Neural cell (in vitro differentiated cells): ENCODE measurements around the gene RFPL4AL1. TPM values are rescaled to one million over a fixed set of nuclear protein-coding genes. Genes with fewer than 3 reads are reported as not detected.

Experiments
- H2AFZ ChIP-seq: fragments of 200-600, 300-800 bp; sonication (generic), shearing (Covaris generic); 2 replicates; pipeline ENCODE4 v1.6.0; 2014; ENCODE audit warnings: low read depth, mild to moderate bottlenecking, antibody characterized with exemption, low read length, moderate library complexity
- H3F3A ChIP-seq: fragments of 200-600 bp; shearing (Covaris generic); 2 replicates; pipeline ENCODE4 v1.6.1; 2016; ENCODE audit warnings: mild to moderate bottlenecking, moderate library complexity, mixed read lengths, antibody characterized with exemption, low read length; ENCODE audit not compliant: insufficient read depth, poor library complexity, severe bottlenecking
- H3K27ac ChIP-seq: fragments of 200-600, 300-800 bp; sonication (generic), shearing (Covaris generic); 2 replicates; pipeline ENCODE4 v1.5.1; 2014; ENCODE audit warnings: mild to moderate bottlenecking, low read length, moderate library complexity
- H3K27me3 ChIP-seq: fragments of 300-800, 200-600 bp; sonication (generic), shearing (Covaris generic); 2 replicates; pipeline ENCODE4 v1.6.0; 2014; ENCODE audit warnings: mild to moderate bottlenecking, low read depth, low read length, moderate library complexity; ENCODE audit not compliant: insufficient read depth
- H3K36me3 ChIP-seq: fragments of 300-800, 200-600 bp; sonication (generic), shearing (Covaris generic); 2 replicates; pipeline ENCODE4 v1.5.1; 2014; ENCODE audit warnings: mild to moderate bottlenecking, antibody characterized with exemption, low read length, moderate library complexity; ENCODE audit not compliant: insufficient read depth
- H3K4me2 ChIP-seq: fragments of 300-800, 200-600 bp; sonication (generic), shearing (Covaris generic); 2 replicates; pipeline ENCODE4 v1.6.0; 2014; ENCODE audit warnings: mild to moderate bottlenecking, low read length
- H3K4me3 ChIP-seq: fragments of 300-800, 200-600 bp; sonication (generic), shearing (Covaris generic); 2 replicates; pipeline ENCODE4 v1.5.1; 2014; ENCODE audit warnings: mild to moderate bottlenecking, low read length, moderate library complexity
- H3K79me2 ChIP-seq: fragments of 200-600 bp; shearing (Covaris generic); replicated peaks from 2 replicates; pipeline ENCODE4 v1.6.0; 2014; ENCODE audit warnings: mild to moderate bottlenecking, low read length, moderate library complexity; ENCODE audit not compliant: insufficient read depth
- H3K9ac ChIP-seq: fragments of 300-800, 200-600 bp; sonication (generic), shearing (Covaris generic); 2 replicates; pipeline ENCODE4 v1.6.1; 2016; ENCODE audit warnings: mild to moderate bottlenecking, low read length, mixed read lengths
- H3K9me2 ChIP-seq: fragments of 200-600 bp; shearing (Covaris generic); 2 replicates; pipeline ENCODE4 v1.6.1; 2016; ENCODE audit warnings: mild to moderate bottlenecking, low read length, mixed read lengths; ENCODE audit not compliant: insufficient read depth
- H3K9me3 ChIP-seq: fragments of 200-600, 300-800 bp; sonication (generic), shearing (Covaris generic); 2 replicates; pipeline ENCODE4 v1.6.1; 2016; ENCODE audit warnings: mild to moderate bottlenecking, mixed run types, low read length, moderate library complexity, mixed read lengths
- H4K20me1 ChIP-seq: fragments of 200-600 bp; shearing (Covaris generic); 2 replicates; pipeline ENCODE4 v1.6.1; 2016; ENCODE audit warnings: mild to moderate bottlenecking, mixed run types; ENCODE audit not compliant: insufficient read depth
- EP300 ChIP-seq: fragments of 450-650 bp; conservative IDR thresholded peaks from 2 replicates; pipeline ENCODE4 v1.6.1; 2014; ENCODE audit warnings: antibody characterized with exemption, mild to moderate bottlenecking, moderate library complexity; ENCODE audit not compliant: poor library complexity, severe bottlenecking
- EZH2 ChIP-seq: fragments of 200-600, 300-800 bp; shearing (Covaris generic), sonication (generic); IDR thresholded peaks from 2 replicates; pipeline ENCODE4 v1.6.1; 2014; ENCODE audit warnings: antibody characterized with exemption, low read length, borderline replicate concordance, mild to moderate bottlenecking; ENCODE audit not compliant: insufficient read depth, poor library complexity, severe bottlenecking
- MXI1 ChIP-seq: fragments of 450-650 bp; conservative IDR thresholded peaks from 2 replicates; pipeline ENCODE4 v1.6.1; 2014; ENCODE audit warnings: antibody characterized with exemption, mild to moderate bottlenecking; ENCODE audit not compliant: poor library complexity, severe bottlenecking
- POLR2AphosphoS5 ChIP-seq: IDR thresholded peaks from 2 replicates; pipeline ENCODE4 v1.6.1; 2012
- RAD21 ChIP-seq: fragments of 450-650 bp; conservative IDR thresholded peaks from 2 replicates; pipeline ENCODE4 v1.6.1; 2014; ENCODE audit warnings: antibody characterized with exemption, mild to moderate bottlenecking, moderate library complexity
- SMC3 ChIP-seq: fragments of 450-650 bp; conservative IDR thresholded peaks from 2 replicates; pipeline ENCODE4 v1.6.1; 2014; ENCODE audit warnings: antibody characterized with exemption, mild to moderate bottlenecking, moderate library complexity; ENCODE audit not compliant: poor library complexity
- TAF1 ChIP-seq: IDR thresholded peaks from 2 replicates; pipeline ENCODE4 v1.6.1; 2012; ENCODE audit warnings: low read depth
- polyA plus RNA-seq: library from polyadenylated mRNA; depleted of rRNA; stranded (reverse); fragments of >200 nt; gene quantifications from 2 replicates; pipeline ENCODE4 v1.2.3, GENCODE V29; 2014
- TF ChIP-seq, protein P1 (sequence below): fragments of 450-650 bp; IDR thresholded peaks from 2 replicates; pipeline ENCODE4 v1.5.1; 2014; ENCODE audit warnings: antibody characterized with exemption, mild to moderate bottlenecking, moderate library complexity; ENCODE audit not compliant: poor library complexity, severe bottlenecking
- TF ChIP-seq, protein P2 (sequence below): IDR thresholded peaks from 2 replicates; pipeline ENCODE4 v1.6.1; 2012; ENCODE audit warnings: borderline replicate concordance

RFPL4AL1 gene
- polyA plus RNA-seq, 1 donor from 2014 or later = not detected

DNA sequence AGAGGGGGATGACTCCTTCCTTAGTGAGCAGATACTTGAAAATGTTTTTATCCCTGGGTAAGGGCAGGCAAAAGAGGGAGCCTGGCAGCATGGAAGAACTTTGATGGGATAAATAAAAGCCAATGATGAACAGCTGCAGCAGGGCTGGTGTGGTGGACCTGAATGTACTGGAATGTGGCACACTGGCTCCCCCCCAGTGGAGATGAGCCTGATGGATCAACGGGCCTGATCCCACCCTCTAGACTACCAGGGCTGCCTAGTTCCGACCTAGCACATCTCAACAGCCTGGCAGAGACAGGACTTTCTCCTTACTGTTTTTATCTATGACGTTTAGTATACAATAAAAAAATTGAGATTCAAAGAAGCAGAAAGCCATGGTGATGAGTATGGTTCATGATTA is 42.4 kb downstream of the RFPL4AL1 start:
- no peaks in the 10 kb centered on the region for H3K79me2 ChIP-seq
- H4K20me1 ChIP-seq = no peaks in the 10 kb centered on the region
- H3K27me3 ChIP-seq = no peaks in the 10 kb centered on the region
- H3K36me3 ChIP-seq = no peaks in the 10 kb centered on the region
- H3K27ac ChIP-seq = no peak overlapping the region
- H3K4me2 ChIP-seq = no peak overlapping the region
- H3K4me3 ChIP-seq = no peak overlapping the region
- H3K9ac ChIP-seq = no peak overlapping the region
- no peak overlapping the region for H2AFZ ChIP-seq
- H3F3A ChIP-seq = no peaks in the 10 kb centered on the region
- TF ChIP-seq TAF1 = no peak
- H3K9me2 ChIP-seq = no peaks in the 10 kb centered on the region
- H3K9me3 ChIP-seq = peaks cover 9% of the 10 kb centered on the region

DNA sequence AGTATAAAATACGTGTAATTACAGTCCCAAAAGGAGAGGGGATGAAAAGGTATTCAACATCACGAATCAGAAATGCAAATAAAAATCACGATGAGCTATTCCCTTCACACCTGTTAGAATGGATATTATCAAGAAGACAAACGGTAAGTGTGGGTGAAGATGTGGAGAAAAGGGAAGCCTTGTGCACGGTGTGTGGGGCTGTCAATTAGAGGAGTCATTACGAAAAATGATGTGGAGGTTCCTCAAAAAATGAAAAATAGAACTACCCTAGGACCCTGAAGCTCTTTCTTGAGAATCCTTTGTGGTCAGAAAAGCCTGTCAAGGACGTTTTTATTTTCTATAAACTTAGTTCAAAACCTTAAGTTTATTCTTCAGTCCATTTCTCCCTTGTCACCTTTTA is 43.5 kb downstream of the RFPL4AL1 start:
- Histone ChIP-seq H3K27me3 (no peaks in the 10 kb centered on the region), H2AFZ (no peak overlapping the region), H3F3A (no peaks in the 10 kb centered on the region), H3K9me2 (no peaks in the 10 kb centered on the region), H3K9me3 (peaks cover 9% of the 10 kb centered on the region), H3K4me2 (no peak overlapping the region), H3K79me2 (no peaks in the 10 kb centered on the region), H3K9ac (no peak overlapping the region), H3K27ac (no peak overlapping the region), H3K36me3 (no peaks in the 10 kb centered on the region), H4K20me1 (no peaks in the 10 kb centered on the region), H3K4me3 (no peak overlapping the region)
- TF ChIP-seq POLR2AphosphoS5 (no peak), TAF1 (no peak), MXI1 (no peak)

DNA sequence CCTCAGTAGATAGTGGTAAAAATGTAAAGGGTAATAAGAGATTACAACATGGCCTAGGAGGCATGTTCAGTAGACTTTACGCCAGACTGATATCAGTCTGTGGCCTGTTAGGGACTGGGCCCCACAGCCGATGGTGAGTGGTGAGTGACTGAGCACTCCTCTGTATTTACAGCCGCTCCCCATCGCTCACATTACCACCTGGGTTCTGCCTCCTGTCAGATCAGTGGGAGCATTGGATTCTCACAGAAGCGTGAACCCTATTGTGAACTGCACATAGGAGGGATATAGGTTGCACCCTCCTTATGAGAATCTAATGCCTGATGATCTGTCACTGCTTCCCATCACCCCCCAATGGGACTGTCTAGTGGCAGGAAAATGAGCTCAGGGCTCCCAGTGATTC is 45.0 kb downstream of the RFPL4AL1 start:
- Histone ChIP-seq H3K9ac (no peak overlapping the region), H3K79me2 (no peaks in the 10 kb centered on the region), H3K4me3 (no peak overlapping the region), H3K9me2 (no peaks in the 10 kb centered on the region), H3K9me3 (peaks cover 9% of the 10 kb centered on the region), H3K36me3 (no peaks in the 10 kb centered on the region), H3F3A (no peaks in the 10 kb centered on the region), H3K4me2 (no peak overlapping the region), H4K20me1 (no peaks in the 10 kb centered on the region), H3K27me3 (no peaks in the 10 kb centered on the region), H2AFZ (no peak overlapping the region), H3K27ac (no peak overlapping the region)
- TF ChIP-seq, protein P1, sequence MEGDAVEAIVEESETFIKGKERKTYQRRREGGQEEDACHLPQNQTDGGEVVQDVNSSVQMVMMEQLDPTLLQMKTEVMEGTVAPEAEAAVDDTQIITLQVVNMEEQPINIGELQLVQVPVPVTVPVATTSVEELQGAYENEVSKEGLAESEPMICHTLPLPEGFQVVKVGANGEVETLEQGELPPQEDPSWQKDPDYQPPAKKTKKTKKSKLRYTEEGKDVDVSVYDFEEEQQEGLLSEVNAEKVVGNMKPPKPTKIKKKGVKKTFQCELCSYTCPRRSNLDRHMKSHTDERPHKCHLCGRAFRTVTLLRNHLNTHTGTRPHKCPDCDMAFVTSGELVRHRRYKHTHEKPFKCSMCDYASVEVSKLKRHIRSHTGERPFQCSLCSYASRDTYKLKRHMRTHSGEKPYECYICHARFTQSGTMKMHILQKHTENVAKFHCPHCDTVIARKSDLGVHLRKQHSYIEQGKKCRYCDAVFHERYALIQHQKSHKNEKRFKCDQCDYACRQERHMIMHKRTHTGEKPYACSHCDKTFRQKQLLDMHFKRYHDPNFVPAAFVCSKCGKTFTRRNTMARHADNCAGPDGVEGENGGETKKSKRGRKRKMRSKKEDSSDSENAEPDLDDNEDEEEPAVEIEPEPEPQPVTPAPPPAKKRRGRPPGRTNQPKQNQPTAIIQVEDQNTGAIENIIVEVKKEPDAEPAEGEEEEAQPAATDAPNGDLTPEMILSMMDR = no peak
- TF ChIP-seq MXI1 = no peak
- no peak for TF ChIP-seq EZH2
- TF ChIP-seq SMC3 = no peak
- TF ChIP-seq TAF1 = no peak
- TF ChIP-seq POLR2AphosphoS5 = no peak
- TF ChIP-seq EP300 = no peak
- TF ChIP-seq, protein P2, sequence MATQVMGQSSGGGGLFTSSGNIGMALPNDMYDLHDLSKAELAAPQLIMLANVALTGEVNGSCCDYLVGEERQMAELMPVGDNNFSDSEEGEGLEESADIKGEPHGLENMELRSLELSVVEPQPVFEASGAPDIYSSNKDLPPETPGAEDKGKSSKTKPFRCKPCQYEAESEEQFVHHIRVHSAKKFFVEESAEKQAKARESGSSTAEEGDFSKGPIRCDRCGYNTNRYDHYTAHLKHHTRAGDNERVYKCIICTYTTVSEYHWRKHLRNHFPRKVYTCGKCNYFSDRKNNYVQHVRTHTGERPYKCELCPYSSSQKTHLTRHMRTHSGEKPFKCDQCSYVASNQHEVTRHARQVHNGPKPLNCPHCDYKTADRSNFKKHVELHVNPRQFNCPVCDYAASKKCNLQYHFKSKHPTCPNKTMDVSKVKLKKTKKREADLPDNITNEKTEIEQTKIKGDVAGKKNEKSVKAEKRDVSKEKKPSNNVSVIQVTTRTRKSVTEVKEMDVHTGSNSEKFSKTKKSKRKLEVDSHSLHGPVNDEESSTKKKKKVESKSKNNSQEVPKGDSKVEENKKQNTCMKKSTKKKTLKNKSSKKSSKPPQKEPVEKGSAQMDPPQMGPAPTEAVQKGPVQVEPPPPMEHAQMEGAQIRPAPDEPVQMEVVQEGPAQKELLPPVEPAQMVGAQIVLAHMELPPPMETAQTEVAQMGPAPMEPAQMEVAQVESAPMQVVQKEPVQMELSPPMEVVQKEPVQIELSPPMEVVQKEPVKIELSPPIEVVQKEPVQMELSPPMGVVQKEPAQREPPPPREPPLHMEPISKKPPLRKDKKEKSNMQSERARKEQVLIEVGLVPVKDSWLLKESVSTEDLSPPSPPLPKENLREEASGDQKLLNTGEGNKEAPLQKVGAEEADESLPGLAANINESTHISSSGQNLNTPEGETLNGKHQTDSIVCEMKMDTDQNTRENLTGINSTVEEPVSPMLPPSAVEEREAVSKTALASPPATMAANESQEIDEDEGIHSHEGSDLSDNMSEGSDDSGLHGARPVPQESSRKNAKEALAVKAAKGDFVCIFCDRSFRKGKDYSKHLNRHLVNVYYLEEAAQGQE = no peak
- no peak for TF ChIP-seq RAD21
